Retinal pigment epithelial cell (primary cell): ENCODE measurements around the gene ZSCAN10.
"Not testable (repeated sequence)": the region's sequence is repeated elsewhere in the genome, so short reads cannot be mapped to it uniquely, and the experiment has no call there.

Experiments used
- DNase-seq: peaks from one replicate; pipeline ENCODE4 v3.0.0-alpha.2; 2010; ENCODE audit warnings: low read depth
- H3K4me3 ChIP-seq: 2 replicates; pipeline ENCODE4 v1.5.1; 2011; ENCODE audit warnings: mild to moderate bottlenecking, low read length, control low read depth, moderate library complexity
- CTCF ChIP-seq: conservative IDR thresholded peaks from 2 replicates; pipeline ENCODE4 v1.5.1; 2011; ENCODE audit warnings: low read depth, low read length, control low read depth, inconsistent platforms

The ZSCAN10 gene

DNA sequence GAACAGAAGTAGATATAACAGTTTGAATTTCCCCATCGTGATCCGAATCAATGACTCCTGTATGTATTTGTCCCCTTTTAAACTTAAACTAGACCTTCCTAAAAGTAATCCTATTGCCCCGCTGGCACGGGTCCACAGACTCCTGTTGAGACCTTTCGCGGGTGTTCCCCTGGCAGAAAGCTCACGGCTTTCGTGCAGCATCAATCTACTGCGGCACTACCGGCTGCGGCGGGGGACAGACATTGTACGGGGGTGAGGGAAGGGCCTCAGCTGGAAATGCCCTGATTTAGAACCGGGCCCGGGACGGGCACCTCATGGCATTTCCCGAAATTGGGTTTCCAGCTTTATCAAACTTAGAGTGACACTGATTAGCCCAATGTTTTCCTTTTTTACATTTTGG, 19.1 kb downstream of the ZSCAN10 start:
- no peak overlapping the region for H3K4me3 ChIP-seq
- no peak for TF ChIP-seq CTCF
- no peak for DNase-seq

DNA sequence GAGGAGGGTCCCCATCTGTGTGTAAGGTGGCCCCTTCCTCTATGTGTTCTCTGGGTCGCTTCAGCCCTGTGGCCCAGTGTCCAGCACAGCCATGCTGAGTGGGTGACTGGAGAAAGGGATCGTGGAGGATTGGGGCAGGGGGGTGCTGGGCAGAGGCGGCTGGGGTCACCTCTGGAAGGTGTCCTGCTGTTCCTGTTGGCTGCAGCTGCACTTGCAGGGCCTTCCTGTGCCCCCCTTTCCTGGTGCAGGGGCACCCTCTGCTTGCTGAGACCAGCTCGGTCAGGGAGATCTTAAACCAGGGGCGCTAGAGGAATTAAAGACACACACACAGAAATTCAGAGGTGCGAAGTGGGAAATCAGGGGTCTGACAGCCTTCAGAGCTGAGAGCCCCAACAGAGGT, 22.5 kb downstream of the ZSCAN10 start:
- H3K4me3 ChIP-seq, result no peak overlapping the region
- TF ChIP-seq CTCF, result no peak
- DNase-seq, result no peak

DNA sequence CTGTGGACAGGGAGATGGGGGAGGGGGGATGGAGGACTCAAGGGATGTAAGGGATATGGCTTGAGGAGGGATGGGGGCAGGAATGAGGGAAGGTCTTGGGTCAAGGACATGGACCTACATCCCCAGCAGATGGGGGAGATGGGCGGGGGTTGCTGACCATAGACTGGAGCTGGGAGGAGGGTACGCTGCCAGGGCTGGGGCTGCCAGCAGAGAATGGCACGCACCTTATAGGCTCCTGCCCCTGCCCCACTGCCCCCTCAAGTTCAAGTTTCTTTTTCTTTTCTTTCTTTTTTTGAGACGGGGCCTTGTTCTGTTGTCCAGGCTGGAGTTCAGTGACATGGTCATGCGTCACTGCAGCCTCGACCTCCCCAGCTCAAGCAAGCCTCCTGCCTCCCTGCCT, 23.1 kb downstream of the ZSCAN10 start:
- not testable (repeated sequence) for H3K4me3 ChIP-seq, DNase-seq

DNA sequence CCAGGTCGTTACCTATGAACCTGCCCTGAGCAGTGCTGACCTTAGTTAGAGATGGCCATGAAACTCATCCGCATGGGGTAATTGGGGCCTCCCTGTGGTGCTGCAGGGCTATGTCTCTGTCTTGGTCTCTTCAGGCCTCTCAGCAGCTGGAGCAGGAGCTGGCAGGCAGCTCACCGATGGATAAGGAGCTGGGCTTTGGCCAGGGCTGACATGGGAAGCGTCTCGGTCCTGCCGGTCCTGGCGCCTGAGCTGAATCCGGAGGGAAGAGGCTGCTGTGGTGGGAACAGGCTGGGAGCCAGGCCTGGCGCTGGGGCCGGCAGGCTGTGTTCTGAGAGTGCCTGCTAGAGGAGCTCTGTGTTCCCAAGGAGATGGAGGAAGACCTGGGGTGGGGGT, 23.6 kb downstream of the ZSCAN10 start:
- no peak for DNase-seq
- no peak overlapping the region for H3K4me3 ChIP-seq
- TF ChIP-seq CTCF, result no peak

- DNase-seq, result no peak
- TF ChIP-seq CTCF, result no peak
- no peak overlapping the region for H3K4me3 ChIP-seq
These were observed 24.1 kb downstream of the ZSCAN10 start for GRCh38 chr16:3074860-3075522.

- no peak for TF ChIP-seq CTCF
- no peak overlapping the region for H3K4me3 ChIP-seq
- no peak for DNase-seq
These were observed 25.6 kb downstream of the ZSCAN10 start for GRCh38 chr16:3073448-3073847.

DNA sequence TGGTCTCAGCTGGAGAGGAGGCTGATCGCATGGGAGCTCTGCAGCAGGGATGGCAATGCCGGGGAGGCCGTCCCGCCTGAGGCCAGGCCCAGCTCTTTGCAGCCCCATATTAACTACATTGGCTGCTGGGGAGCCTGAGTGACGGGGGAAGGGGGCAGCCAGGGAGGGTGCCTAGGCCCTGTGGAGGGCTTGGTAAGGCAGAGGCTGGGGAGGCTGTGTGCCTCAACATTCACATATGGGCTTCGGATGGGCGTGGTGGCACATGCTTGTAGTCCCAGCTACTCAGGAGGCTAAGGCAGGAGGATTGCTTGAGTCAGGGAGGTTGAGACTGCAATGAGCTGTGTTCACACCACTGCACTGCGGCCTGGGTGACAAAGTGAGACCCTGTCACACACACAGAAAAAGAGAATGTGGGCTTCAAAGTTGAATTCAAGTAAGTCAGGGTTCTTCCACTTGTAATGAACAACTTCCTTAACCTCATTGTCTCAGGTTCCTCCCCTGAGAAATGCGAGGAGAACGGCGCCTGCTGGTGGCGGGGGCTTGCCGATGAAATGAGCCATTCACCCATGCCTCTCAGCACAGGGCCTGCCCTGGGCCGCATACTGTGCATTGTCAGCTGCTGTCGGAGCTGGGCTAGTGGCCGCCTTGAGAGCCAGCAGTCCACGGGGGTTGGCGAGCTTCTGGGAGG, 26.4 kb downstream of the ZSCAN10 start:
- DNase-seq, H3K4me3 ChIP-seq: not testable (repeated sequence)

DNA sequence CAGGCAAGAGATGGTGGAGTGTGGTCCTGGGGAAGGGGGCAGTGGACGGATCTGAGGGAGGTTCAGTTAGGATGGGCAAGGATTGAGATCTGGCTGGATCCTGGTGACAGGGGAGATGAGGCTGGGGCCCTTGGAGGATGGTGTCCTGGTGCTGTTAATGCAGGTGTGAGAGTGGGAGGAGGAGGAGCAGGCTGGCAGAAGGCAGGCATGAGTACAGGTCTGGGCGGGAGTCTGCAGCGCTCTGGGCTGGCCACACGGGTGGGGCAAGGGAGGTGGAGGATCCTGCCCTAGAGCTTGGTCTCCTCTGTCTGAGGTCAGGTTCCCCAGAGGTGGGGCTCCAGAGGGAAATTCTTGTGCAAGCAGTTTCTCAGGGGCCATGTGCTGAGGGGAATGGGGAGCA, 26.9 kb downstream of the ZSCAN10 start:
- DNase-seq, H3K4me3 ChIP-seq: not testable (repeated sequence)
